WTC11 (cell line): ENCODE data around the gene MARS1. TPM values are rescaled to one million over a fixed set of nuclear protein-coding genes. Genes with fewer than 3 reads are reported as not detected.

ENCODE experiments used
- ATAC-seq: fragments of 200-7000 bp; cut with Tn5 transposase; 2 replicates; pipeline ENCODE4 v1.10.0; 2021; ENCODE audit warnings: mild to moderate bottlenecking, moderate library complexity
- CTCF ChIA-PET: fragments of 300-600 bp; sonication (Branson Sonifier 250); formaldehyde crosslinking; loops from one replicate; lab custom pipeline; 2021; ENCODE audit warnings: antibody characterized with exemption; lab: Charles Lee
- POLR2A ChIA-PET: fragments of 350-600 bp; sonication (Branson Sonifier 250); formaldehyde crosslinking; loops from one replicate; lab custom pipeline; 2021; ENCODE audit warnings: antibody characterized with exemption; lab: Charles Lee
- DNase-seq: peaks from one replicate; pipeline ENCODE4 v3.0.0; 2021; ENCODE audit warnings: low spot score
- H3K27ac Mint-ChIP-seq: 2 replicates; pipeline ENCODE4 v1.8.0; 2021; ENCODE audit warnings: mixed read lengths
- H3K27me3 Mint-ChIP-seq: 2 replicates; pipeline ENCODE4 v1.8.0; 2021; ENCODE audit warnings: low read depth, mild to moderate bottlenecking, moderate library complexity, mixed read lengths
- H3K36me3 Mint-ChIP-seq: 2 replicates; pipeline ENCODE4 v1.8.0; 2021; ENCODE audit warnings: mixed read lengths
- H3K4me1 Mint-ChIP-seq: 2 replicates; pipeline ENCODE4 v1.8.0; 2022; ENCODE audit warnings: mixed read lengths
- H3K4me3 Mint-ChIP-seq: 2 replicates; pipeline ENCODE4 v1.8.0; 2021; ENCODE audit warnings: mild to moderate bottlenecking, moderate library complexity, mixed read lengths
- H3K9me3 Mint-ChIP-seq: 2 replicates; pipeline ENCODE4 v1.8.0; 2021; ENCODE audit warnings: mixed read lengths
- CREB1 ChIP-seq: sonication (generic); formaldehyde crosslinking; IDR thresholded peaks from 2 replicates; pipeline ENCODE4 v1.8.0; 2023; ENCODE audit warnings: mild to moderate bottlenecking, missing genetic modification reagents
- GABPB1 ChIP-seq: sonication (generic); formaldehyde crosslinking; IDR thresholded peaks from 2 replicates; pipeline ENCODE4 v1.8.1; 2023; ENCODE audit warnings: mild to moderate bottlenecking, missing genetic modification reagents
- HMGA2 ChIP-seq: fragments of 250-450 bp; sonication (Bioruptor Pico); IDR thresholded peaks from 2 replicates; pipeline ENCODE4 v1.4.0; 2021; ENCODE audit warnings: mild to moderate bottlenecking, moderate library complexity
- JAZF1 ChIP-seq: fragments of 250-450 bp; sonication (Bioruptor Pico); IDR thresholded peaks from 2 replicates; pipeline ENCODE4 v1.9.0; 2021; ENCODE audit warnings: moderate library complexity, mild to moderate bottlenecking, inconsistent platforms
- MXD4 ChIP-seq: fragments of 250-450 bp; sonication (Bioruptor Pico); IDR thresholded peaks from 2 replicates; pipeline ENCODE4 v1.8.0; 2021; ENCODE audit warnings: mild to moderate bottlenecking, moderate library complexity, borderline replicate concordance
- NFYB ChIP-seq: sonication (generic); formaldehyde crosslinking; conservative IDR thresholded peaks from 2 replicates; pipeline ENCODE4 v1.8.0; 2022; ENCODE audit warnings: low read depth, missing genetic modification reagents
- NR2C2 ChIP-seq: sonication (generic); formaldehyde crosslinking; IDR thresholded peaks from 2 replicates; pipeline ENCODE4 v1.8.0; 2022; ENCODE audit warnings: mild to moderate bottlenecking, missing genetic modification reagents
- NR3C1 ChIP-seq: sonication (generic); formaldehyde crosslinking; conservative IDR thresholded peaks from 2 replicates; pipeline ENCODE4 v1.8.1; 2023; ENCODE audit warnings: low read depth, mild to moderate bottlenecking, missing genetic modification reagents
- OVOL2 ChIP-seq: fragments of 250-450 bp; sonication (Bioruptor Pico); IDR thresholded peaks from 2 replicates; pipeline ENCODE4 v1.9.0; 2021; ENCODE audit warnings: mild to moderate bottlenecking, borderline replicate concordance
- RELA ChIP-seq: sonication (generic); formaldehyde crosslinking; IDR thresholded peaks from 2 replicates; pipeline ENCODE4 v1.8.1; 2022; ENCODE audit warnings: missing genetic modification reagents, mild to moderate bottlenecking, borderline replicate concordance
- SMAD3 ChIP-seq: sonication (generic); formaldehyde crosslinking; IDR thresholded peaks from 2 replicates; pipeline ENCODE4 v1.8.0; 2022; ENCODE audit warnings: missing genetic modification reagents, mild to moderate bottlenecking, borderline replicate concordance
- TEAD1 ChIP-seq: sonication (generic); formaldehyde crosslinking; IDR thresholded peaks from 2 replicates; pipeline ENCODE4 v1.8.0; 2022; ENCODE audit warnings: mild to moderate bottlenecking, missing genetic modification reagents
- total RNA-seq: library from RNA; stranded (reverse); gene quantifications from 3 replicates; pipeline ENCODE4 v1.2.3, GENCODE V29; 2021
- TF ChIP-seq, protein P1 (sequence below): sonication (generic); formaldehyde crosslinking; IDR thresholded peaks from 2 replicates; pipeline ENCODE4 v1.8.1; 2022; ENCODE audit warnings: low read depth, mild to moderate bottlenecking, moderate library complexity, missing genetic modification reagents, borderline replicate concordance
- TF ChIP-seq, protein P2 (sequence below): sonication (generic); formaldehyde crosslinking; IDR thresholded peaks from 2 replicates; pipeline ENCODE4 v1.8.1; 2022; ENCODE audit warnings: mild to moderate bottlenecking, missing genetic modification reagents, moderate library complexity, borderline replicate concordance
- TF ChIP-seq, protein P3 (sequence below): sonication (generic); formaldehyde crosslinking; IDR thresholded peaks from 2 replicates; pipeline ENCODE4 v1.8.1; 2023; ENCODE audit warnings: mild to moderate bottlenecking, moderate library complexity, missing genetic modification reagents
- TF ChIP-seq, protein P4 (sequence below): sonication (generic); formaldehyde crosslinking; IDR thresholded peaks from 2 replicates; pipeline ENCODE4 v1.8.0; 2022; ENCODE audit warnings: mild to moderate bottlenecking, missing genetic modification reagents
- TF ChIP-seq, protein P5 (sequence below): sonication (generic); formaldehyde crosslinking; IDR thresholded peaks from 2 replicates; pipeline ENCODE4 v1.8.0; 2023; ENCODE audit warnings: missing genetic modification reagents
- TF ChIP-seq, protein P6 (sequence below): sonication (generic); formaldehyde crosslinking; IDR thresholded peaks from 2 replicates; pipeline ENCODE4 v1.8.1; 2023; ENCODE audit warnings: mild to moderate bottlenecking, missing genetic modification reagents, moderate library complexity
- TF ChIP-seq, protein P7 (sequence below): fragments of 250-450 bp; sonication (Bioruptor Pico); IDR thresholded peaks from 2 replicates; pipeline ENCODE4 v1.9.0; 2021; ENCODE audit warnings: moderate library complexity, mild to moderate bottlenecking, inconsistent platforms, borderline replicate concordance

MARS1 gene
- total RNA-seq, 1 experiment from 2014 or later = 367 TPM

DNA sequence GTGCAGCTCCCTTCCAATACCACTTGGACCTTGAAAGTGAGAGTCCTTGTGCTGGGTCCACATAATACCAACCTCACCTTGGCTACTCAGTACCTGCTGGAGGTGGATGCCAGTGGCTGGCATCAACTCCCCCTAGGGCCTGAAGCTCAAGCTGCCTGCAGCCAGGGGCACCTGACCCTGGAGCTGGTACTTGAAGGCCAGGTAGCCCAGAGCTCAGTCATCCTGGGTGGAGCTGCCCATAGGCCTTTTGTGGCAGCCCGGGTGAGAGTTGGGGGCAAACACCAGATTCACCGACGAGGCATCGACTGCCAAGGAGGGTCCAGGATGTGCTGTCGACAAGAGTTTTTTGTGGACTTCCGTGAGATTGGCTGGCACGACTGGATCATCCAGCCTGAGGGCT, 38.5 kb upstream of the MARS1 start (continued):
- TF ChIP-seq NR3C1 (CRISPR knock-in tag) = no peak

DNA sequence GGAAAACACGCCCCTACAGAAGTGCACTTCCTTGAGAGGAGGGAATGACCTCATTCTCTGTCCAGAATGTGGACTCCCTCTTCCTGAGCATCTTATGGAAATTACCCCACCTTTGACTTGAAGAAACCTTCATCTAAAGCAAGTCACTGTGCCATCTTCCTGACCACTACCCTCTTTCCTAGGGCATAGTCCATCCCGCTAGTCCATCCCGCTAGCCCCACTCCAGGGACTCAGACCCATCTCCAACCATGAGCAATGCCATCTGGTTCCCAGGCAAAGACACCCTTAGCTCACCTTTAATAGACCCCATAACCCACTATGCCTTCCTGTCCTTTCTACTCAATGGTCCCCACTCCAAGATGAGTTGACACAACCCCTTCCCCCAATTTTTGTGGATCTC, 37.8 kb upstream of the MARS1 start:
- POLR2A ChIA-PET = no interaction called here

DNA sequence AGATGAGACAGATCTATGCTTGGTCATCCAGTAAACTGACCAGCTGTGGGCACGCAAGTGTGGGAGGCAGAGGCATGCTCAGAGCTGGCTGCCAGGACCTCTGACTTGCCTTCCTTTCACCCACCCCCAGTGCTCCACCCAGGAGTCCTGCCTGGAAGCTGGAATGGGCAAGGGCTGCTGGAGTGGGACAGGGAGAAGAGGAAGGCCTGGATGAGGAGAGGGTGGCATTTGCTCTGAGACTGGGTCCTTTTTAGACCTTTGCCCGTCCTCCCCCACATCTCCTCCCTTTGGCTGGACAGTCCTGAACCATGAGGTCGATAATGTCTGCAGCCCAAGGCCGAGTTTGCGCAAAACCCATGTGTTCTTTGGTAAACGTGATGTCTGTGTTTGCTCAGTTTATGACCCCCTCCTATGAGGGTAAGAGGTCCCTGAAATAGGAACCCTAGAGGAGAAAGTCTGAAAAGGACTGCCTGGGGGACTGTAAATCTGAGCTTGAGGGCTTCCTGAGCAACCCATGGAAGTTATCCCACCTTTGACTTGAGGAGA, 36.6 kb upstream of the MARS1 start:
- DNase-seq (no peak), ATAC-seq (no peak)
- no peaks in the 10 kb centered on the region for H3K27me3 Mint-ChIP-seq
- CTCF ChIA-PET = interaction anchor here (0.6 to 9.4 kb wide), 14 partner anchors 11 to 224 kb away, joined by 3 to 245 read pairs (median 19); partner anchors contain the start of gene STAC3
- H3K27ac Mint-ChIP-seq = no peak overlapping the region
- H3K4me1 Mint-ChIP-seq = peaks cover 31% of the 10 kb centered on the region
- TF ChIP-seq CREB1 (CRISPR knock-in tag) (no peak), RELA (CRISPR knock-in tag) (no peak), NR2C2 (CRISPR knock-in tag) (no peak), GABPB1 (CRISPR knock-in tag) (peak; percentile 96), OVOL2 (CRISPR knock-in tag) (no peak), HMGA2 (no peak), TEAD1 (CRISPR knock-in tag) (no peak), MXD4 (no peak)
- TF ChIP-seq, protein P1, sequence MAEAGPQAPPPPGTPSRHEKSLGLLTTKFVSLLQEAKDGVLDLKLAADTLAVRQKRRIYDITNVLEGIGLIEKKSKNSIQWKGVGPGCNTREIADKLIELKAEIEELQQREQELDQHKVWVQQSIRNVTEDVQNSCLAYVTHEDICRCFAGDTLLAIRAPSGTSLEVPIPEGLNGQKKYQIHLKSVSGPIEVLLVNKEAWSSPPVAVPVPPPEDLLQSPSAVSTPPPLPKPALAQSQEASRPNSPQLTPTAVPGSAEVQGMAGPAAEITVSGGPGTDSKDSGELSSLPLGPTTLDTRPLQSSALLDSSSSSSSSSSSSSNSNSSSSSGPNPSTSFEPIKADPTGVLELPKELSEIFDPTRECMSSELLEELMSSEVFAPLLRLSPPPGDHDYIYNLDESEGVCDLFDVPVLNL = no peak
- TF ChIP-seq, protein P2, sequence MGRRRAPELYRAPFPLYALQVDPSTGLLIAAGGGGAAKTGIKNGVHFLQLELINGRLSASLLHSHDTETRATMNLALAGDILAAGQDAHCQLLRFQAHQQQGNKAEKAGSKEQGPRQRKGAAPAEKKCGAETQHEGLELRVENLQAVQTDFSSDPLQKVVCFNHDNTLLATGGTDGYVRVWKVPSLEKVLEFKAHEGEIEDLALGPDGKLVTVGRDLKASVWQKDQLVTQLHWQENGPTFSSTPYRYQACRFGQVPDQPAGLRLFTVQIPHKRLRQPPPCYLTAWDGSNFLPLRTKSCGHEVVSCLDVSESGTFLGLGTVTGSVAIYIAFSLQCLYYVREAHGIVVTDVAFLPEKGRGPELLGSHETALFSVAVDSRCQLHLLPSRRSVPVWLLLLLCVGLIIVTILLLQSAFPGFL = peak; percentile 45; the same call in 1 of the 2 replicates
- no peaks in the 10 kb centered on the region for H3K36me3 Mint-ChIP-seq
- H3K9me3 Mint-ChIP-seq = peaks cover 3% of the 10 kb centered on the region
- H3K4me3 Mint-ChIP-seq = no peak overlapping the region
- POLR2A ChIA-PET = no interaction called here

More for the DNA sequence above, 37.8 kb upstream of the MARS1 start:
- CTCF ChIA-PET = interaction anchor here (0.5 to 9.4 kb wide), 3 partner anchors 9 to 237 kb away, joined by 3 to 245 read pairs (median 7); partner anchors contain the start of gene GLI1
- H3K4me1 Mint-ChIP-seq = peaks cover 19% of the 10 kb centered on the region
- peaks cover 3% of the 10 kb centered on the region for H3K9me3 Mint-ChIP-seq
- DNase-seq (no peak), ATAC-seq (no peak)
- no peaks in the 10 kb centered on the region for H3K36me3 Mint-ChIP-seq
- no peak overlapping the region for H3K4me3 Mint-ChIP-seq
- no peak overlapping the region for H3K27ac Mint-ChIP-seq
- H3K27me3 Mint-ChIP-seq = no peaks in the 10 kb centered on the region
- TF ChIP-seq NFYB = no peak

DNA sequence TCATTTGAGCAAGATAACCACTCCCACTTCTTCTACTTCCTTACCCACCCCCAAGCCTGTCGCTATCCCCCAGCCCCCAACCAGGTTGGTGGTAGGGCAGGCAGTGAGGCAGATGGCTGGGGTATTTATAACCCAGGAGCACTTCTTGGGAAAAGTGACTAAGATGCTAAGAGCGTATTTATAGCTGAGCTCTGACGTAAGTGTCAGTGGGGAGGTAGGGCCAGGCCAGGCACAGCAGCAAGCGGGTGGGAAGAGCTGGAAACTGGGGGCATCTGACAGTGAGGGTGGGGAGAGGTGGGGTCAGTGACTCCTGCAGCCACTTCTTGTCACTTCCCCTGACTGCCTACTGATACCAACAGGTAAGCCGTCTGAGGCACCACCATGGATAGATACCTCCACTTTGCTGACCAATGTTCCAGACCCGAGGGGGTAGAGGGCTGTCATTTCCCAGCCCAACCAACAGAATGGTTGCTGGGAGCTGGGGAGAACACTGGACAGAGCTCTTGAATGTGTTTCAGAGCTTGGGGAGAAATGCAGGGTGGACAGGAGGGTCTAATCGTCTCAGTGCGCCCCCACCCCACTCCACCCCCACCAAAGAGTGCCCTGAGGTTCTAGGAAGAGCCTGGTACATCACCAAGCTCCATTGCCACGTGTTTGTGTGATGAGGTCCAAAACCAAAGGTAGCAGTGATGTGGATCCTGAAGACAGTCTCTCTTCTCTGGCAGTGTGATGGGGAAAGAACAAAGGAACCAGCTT, 35.5 kb upstream of the MARS1 start:
- CTCF ChIA-PET = interaction anchor here (0.5 to 9.4 kb wide), 66 partner anchors 8 to 324 kb away, joined by 3 to 245 read pairs (median 6); partner anchors contain the start of genes INHBC, LRP1 and STAC3
- peak overlapping the region; percentile 70; the same call in 1 of the 2 replicates for H3K27ac Mint-ChIP-seq

More for the DNA sequence above, 35.5 kb upstream of the MARS1 start:
- no peaks in the 10 kb centered on the region for H3K36me3 Mint-ChIP-seq
- no peak overlapping the region for H3K4me3 Mint-ChIP-seq
- POLR2A ChIA-PET = interaction anchor here (0.5 to 1.7 kb wide), 8 partner anchors 22 to 293 kb away, joined by 3 to 11 read pairs (median 3); partner anchors contain the start of gene TSPAN31
- no peak for ATAC-seq
- no peaks in the 10 kb centered on the region for H3K27me3 Mint-ChIP-seq
- H3K4me1 Mint-ChIP-seq = peaks cover 38% of the 10 kb centered on the region
- TF ChIP-seq JAZF1 (no peak), HMGA2 (no peak), SMAD3 (no peak)
- TF ChIP-seq, protein P3, sequence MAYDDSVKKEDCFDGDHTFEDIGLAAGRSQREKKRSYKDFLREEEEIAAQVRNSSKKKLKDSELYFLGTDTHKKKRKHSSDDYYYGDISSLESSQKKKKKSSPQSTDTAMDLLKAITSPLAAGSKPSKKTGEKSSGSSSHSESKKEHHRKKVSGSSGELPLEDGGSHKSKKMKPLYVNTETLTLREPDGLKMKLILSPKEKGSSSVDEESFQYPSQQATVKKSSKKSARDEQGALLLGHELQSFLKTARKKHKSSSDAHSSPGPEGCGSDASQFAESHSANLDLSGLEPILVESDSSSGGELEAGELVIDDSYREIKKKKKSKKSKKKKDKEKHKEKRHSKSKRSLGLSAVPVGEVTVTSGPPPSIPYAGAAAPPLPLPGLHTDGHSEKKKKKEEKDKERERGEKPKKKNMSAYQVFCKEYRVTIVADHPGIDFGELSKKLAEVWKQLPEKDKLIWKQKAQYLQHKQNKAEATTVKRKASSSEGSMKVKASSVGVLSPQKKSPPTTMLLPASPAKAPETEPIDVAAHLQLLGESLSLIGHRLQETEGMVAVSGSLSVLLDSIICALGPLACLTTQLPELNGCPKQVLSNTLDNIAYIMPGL (CRISPR knock-in tag) = no peak
- TF ChIP-seq, protein P4, sequence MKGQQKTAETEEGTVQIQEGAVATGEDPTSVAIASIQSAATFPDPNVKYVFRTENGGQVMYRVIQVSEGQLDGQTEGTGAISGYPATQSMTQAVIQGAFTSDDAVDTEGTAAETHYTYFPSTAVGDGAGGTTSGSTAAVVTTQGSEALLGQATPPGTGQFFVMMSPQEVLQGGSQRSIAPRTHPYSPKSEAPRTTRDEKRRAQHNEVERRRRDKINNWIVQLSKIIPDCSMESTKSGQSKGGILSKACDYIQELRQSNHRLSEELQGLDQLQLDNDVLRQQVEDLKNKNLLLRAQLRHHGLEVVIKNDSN (CRISPR knock-in tag) = no peak
- TF ChIP-seq, protein P5, sequence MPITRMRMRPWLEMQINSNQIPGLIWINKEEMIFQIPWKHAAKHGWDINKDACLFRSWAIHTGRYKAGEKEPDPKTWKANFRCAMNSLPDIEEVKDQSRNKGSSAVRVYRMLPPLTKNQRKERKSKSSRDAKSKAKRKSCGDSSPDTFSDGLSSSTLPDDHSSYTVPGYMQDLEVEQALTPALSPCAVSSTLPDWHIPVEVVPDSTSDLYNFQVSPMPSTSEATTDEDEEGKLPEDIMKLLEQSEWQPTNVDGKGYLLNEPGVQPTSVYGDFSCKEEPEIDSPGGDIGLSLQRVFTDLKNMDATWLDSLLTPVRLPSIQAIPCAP (CRISPR knock-in tag) = no peak
- TF ChIP-seq, protein P6, sequence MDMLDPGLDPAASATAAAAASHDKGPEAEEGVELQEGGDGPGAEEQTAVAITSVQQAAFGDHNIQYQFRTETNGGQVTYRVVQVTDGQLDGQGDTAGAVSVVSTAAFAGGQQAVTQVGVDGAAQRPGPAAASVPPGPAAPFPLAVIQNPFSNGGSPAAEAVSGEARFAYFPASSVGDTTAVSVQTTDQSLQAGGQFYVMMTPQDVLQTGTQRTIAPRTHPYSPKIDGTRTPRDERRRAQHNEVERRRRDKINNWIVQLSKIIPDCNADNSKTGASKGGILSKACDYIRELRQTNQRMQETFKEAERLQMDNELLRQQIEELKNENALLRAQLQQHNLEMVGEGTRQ (CRISPR knock-in tag) = no peak
- TF ChIP-seq, protein P7, sequence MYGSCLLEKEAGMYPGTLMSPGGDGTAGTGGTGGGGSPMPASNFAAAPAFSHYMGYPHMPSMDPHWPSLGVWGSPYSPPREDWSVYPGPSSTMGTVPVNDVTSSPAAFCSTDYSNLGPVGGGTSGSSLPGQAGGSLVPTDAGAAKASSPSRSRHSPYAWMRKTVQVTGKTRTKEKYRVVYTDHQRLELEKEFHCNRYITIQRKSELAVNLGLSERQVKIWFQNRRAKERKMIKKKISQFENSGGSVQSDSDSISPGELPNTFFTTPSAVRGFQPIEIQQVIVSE (CRISPR knock-in tag) = no peak
- H3K9me3 Mint-ChIP-seq = peaks cover 3% of the 10 kb centered on the region
- DNase-seq = no peak
